HCT116 (cell line): Measurements from ENCODE around the gene OR11A1. TPM values are rescaled to one million over a fixed set of nuclear protein-coding genes. Genes with fewer than 3 reads are reported as not detected.

Source experiments
- ATAC-seq: fragments of 200-7000 bp; cut with Tn5 transposase; 2 replicates; pipeline ENCODE4 v1.9.1; 2020; ENCODE audit warnings: mild to moderate bottlenecking, moderate library complexity
- BruUV-seq: library from RNA; stranded (reverse); fragments of 400-500 nt; replicated peaks from 2 replicates; lab custom pipeline; 2021; lab: Mats Ljungman, UMichigan
- CTCF ChIA-PET: fragments of 300-600 bp; sonication (Branson Sonifier 250); formaldehyde crosslinking; loops from one replicate; lab custom pipeline; 2021; ENCODE audit warnings: antibody characterized with exemption; lab: Charles Lee
- POLR2A ChIA-PET: fragments of 300-600, 350-600 bp; sonication (Branson Sonifier 250); formaldehyde crosslinking; loops from one replicate; lab custom pipeline; 2021; ENCODE audit warnings: antibody characterized with exemption; lab: Charles Lee
- RAD21 ChIA-PET, 2 experiments: fragments of 300-600 bp; sonication (Branson Sonifier 250); formaldehyde crosslinking; loops; one replicate each; lab custom pipeline; 2023; ENCODE audit warnings: low total read pairs in 2 of 2; ENCODE audit not compliant: uncharacterized antibody in 2 of 2, unreplicated experiment in 2 of 2, low non-redundant PET in 1 of 2; lab: Charles Lee
- DNase-seq: peaks from one replicate; pipeline ENCODE4 v3.0.0-alpha.2; 2010; ENCODE audit warnings: low read depth, low spot score
- H2AFZ ChIP-seq: fragments of 200-600 bp; shearing (Covaris generic), sonication (generic); 2 replicates; pipeline ENCODE4 v1.6.1; 2017; ENCODE audit warnings: low read depth, mixed run types, mixed read lengths, antibody characterized with exemption, low read length; ENCODE audit not compliant: poor library complexity, severe bottlenecking
- H3K27ac ChIP-seq: 2 replicates; pipeline ENCODE4 v1.5.1; 2012; ENCODE audit warnings: low read depth, low read length
- H3K27me3 ChIP-seq: fragments of 200-600 bp; sonication (generic); 2 replicates; pipeline ENCODE4 v1.6.1; 2016; ENCODE audit warnings: mixed run types, low read length, mixed read lengths; ENCODE audit not compliant: insufficient read depth
- H3K36me3 ChIP-seq, 2 experiments: fragments of 200-500 bp in 1 of 2; fragments of 200-600 bp in 1 of 2; sonication (Bioruptor generic) in 1 of 2; sonication (generic) in 1 of 2; 2 replicates each; pipeline versions ENCODE4 v1.5.1 to v1.6.1; 2014 to 2016; ENCODE audit warnings: low read length in 2 of 2, inconsistent platforms in 1 of 2, mixed read lengths in 1 of 2, mixed run types in 1 of 2; ENCODE audit not compliant: insufficient read depth in 2 of 2, control insufficient read depth in 1 of 2
- H3K4me1 ChIP-seq, 2 experiments: fragments of 200-600 bp in 1 of 2; sonication (generic) in 1 of 2; 2 replicates each; pipeline versions ENCODE4 v1.5.1 to v1.6.1; 2012 to 2017; ENCODE audit warnings: low read length in 2 of 2, inconsistent platforms in 1 of 2, mild to moderate bottlenecking in 1 of 2, mixed read lengths in 1 of 2, mixed run types in 1 of 2, moderate library complexity in 1 of 2; ENCODE audit not compliant: insufficient read depth in 2 of 2, control insufficient read depth in 1 of 2
- H3K4me2 ChIP-seq: fragments of 200-600 bp; sonication (generic); 2 replicates; pipeline ENCODE4 v1.6.1; 2017; ENCODE audit warnings: mixed run types, low read length, mixed read lengths
- H3K4me3 ChIP-seq, 2 experiments: fragments of 200-600 bp in 1 of 2; sonication (generic) in 1 of 2; replicated peaks in 1 of 2; 2 replicates each; pipeline ENCODE4 v1.5.1; 2011 to 2016; ENCODE audit warnings: low read length in 2 of 2, control low read depth in 1 of 2, low read depth in 1 of 2, mild to moderate bottlenecking in 1 of 2, mixed read lengths in 1 of 2, mixed run types in 1 of 2
- H3K79me2 ChIP-seq: fragments of 200-600 bp; sonication (generic); 2 replicates; pipeline ENCODE4 v1.6.1; 2017; ENCODE audit warnings: mild to moderate bottlenecking, mixed run types, low read length, moderate library complexity, mixed read lengths; ENCODE audit not compliant: insufficient read depth
- H3K9ac ChIP-seq: fragments of 200-600 bp; sonication (generic); 2 replicates; pipeline ENCODE4 v1.6.1; 2016; ENCODE audit warnings: low read length, mixed read lengths
- H3K9me2 ChIP-seq: fragments of 200-600 bp; sonication (generic), shearing (Covaris generic); 2 replicates; pipeline ENCODE4 v1.6.1; 2017; ENCODE audit warnings: mixed run types, mild to moderate bottlenecking, moderate library complexity; ENCODE audit not compliant: insufficient read depth
- H3K9me3 ChIP-seq, 2 experiments: fragments of 200-500 bp in 1 of 2; fragments of 200-600 bp in 1 of 2; sonication (Bioruptor generic) in 1 of 2; sonication (generic) in 1 of 2; 2 replicates each; pipeline ENCODE4 v1.6.1; 2014 to 2017; ENCODE audit warnings: low read length in 2 of 2, mixed read lengths in 2 of 2, inconsistent platforms in 1 of 2, low read depth in 1 of 2, mild to moderate bottlenecking in 1 of 2, mixed run types in 1 of 2, moderate library complexity in 1 of 2; ENCODE audit not compliant: control insufficient read depth in 1 of 2, insufficient read depth in 1 of 2
- H4K20me1 ChIP-seq: fragments of 200-600 bp; sonication (generic), shearing (Covaris generic); 2 replicates; pipeline ENCODE4 v1.6.1; 2017; ENCODE audit warnings: mixed run types, mild to moderate bottlenecking, moderate library complexity; ENCODE audit not compliant: insufficient read depth
- CEBPB ChIP-seq: IDR thresholded peaks from 2 replicates; pipeline ENCODE4 v1.6.1; 2012; ENCODE audit warnings: low read depth
- FOSL1 ChIP-seq: IDR thresholded peaks from 2 replicates; pipeline ENCODE4 v1.6.1; 2012; ENCODE audit warnings: low read depth
- POLR2A ChIP-seq: IDR thresholded peaks from 2 replicates; pipeline ENCODE4 v1.7.0; 2011; ENCODE audit warnings: borderline replicate concordance; ENCODE audit not compliant: insufficient read depth, insufficient read length; ENCODE audit errors: extremely low read depth
- POLR2AphosphoS5 ChIP-seq: IDR thresholded peaks from 2 replicates; pipeline ENCODE4 v1.6.1; 2011; ENCODE audit warnings: mild to moderate bottlenecking, low read depth, low read length, moderate library complexity
- SIN3A ChIP-seq: IDR thresholded peaks from 2 replicates; pipeline ENCODE4 v1.6.1; 2012; ENCODE audit warnings: low read depth
- ZFX ChIP-seq: fragments of 450-650 bp; IDR thresholded peaks from 2 replicates; pipeline ENCODE4 v1.6.1; 2017
- intact Hi-C: fragments of 100-400 bp; cut with micrococcal nuclease; formaldehyde crosslinking; loops from 2 replicates; pipeline ENCODE4 v1.10.0; 2022
- total RNA-seq: library from RNA; stranded (reverse); gene quantifications from one replicate; pipeline ENCODE4 v1.2.1, GENCODE V29; 2021; ENCODE audit not compliant: unreplicated experiment
- TF ChIP-seq, protein P1 (sequence below): IDR thresholded peaks from 2 replicates; pipeline ENCODE4 v1.6.1; 2011; ENCODE audit warnings: mild to moderate bottlenecking, low read length, moderate library complexity; ENCODE audit not compliant: insufficient replicate concordance; ENCODE audit errors: extremely low read depth
- TF ChIP-seq, protein P2 (sequence below): IDR thresholded peaks from 2 replicates; pipeline ENCODE4 v1.6.1; 2012
- TF ChIP-seq, protein P3 (sequence below): IDR thresholded peaks from 2 replicates; pipeline ENCODE4 v1.6.1; 2012; ENCODE audit warnings: low read depth
- TF ChIP-seq, protein P4 (sequence below), 3 experiments: fragments of 200-600 bp in 1 of 3; sonication (generic) in 1 of 3; IDR thresholded peaks in 2 of 3; conservative IDR thresholded peaks in 1 of 3; 2 replicates each; pipeline ENCODE4 v1.5.1; 2012 to 2017; ENCODE audit warnings: low read depth in 2 of 3, low read length in 2 of 3, antibody characterized with exemption in 1 of 3, borderline replicate concordance in 1 of 3, control low read depth in 1 of 3, mild to moderate bottlenecking in 1 of 3, mixed read lengths in 1 of 3, mixed run types in 1 of 3, moderate library complexity in 1 of 3; ENCODE audit not compliant: insufficient read depth in 1 of 3

OR11A1 gene
- total RNA-seq, 1 experiment from 2014 or later, result not detected

DNA sequence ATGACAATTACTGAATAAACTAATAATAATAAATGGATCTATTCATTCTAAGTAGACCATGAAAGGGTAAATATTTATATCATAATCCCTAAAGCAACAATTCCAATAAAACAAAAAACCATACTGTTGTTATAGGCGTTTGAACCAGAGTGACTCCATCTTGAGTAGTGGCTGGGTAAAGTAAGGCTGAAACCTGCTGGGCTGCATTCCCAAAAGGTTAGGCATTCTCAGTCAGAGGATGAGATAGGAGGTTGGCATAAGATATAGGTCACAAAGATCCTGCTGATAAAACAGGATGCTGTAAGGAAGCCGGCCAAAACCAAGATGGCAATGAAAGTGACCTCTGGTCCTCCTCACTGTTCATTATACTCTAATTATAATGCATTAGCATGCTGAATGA lies 8.4 kb upstream of the OR11A1 start:
- Histone ChIP-seq H3K9me2 (no peaks in the 10 kb centered on the region), H3K27ac (no peak overlapping the region), H3K27me3 (no peaks in the 10 kb centered on the region), H4K20me1 (no peaks in the 10 kb centered on the region), H3K4me1 (0 out of 4 replicates have a peak, but pooled peaks cover 0 to 3% of the 10 kb centered on the region in 2 experiments), H3K36me3 (no peaks in the 10 kb centered on the region), H3K9me3 (no peaks in the 10 kb centered on the region), H3K4me2 (no peak overlapping the region), H3K9ac (no peak overlapping the region), H2AFZ (no peak overlapping the region), H3K79me2 (no peaks in the 10 kb centered on the region), H3K4me3 (no peak overlapping the region)
- TF ChIP-seq ZFX, result no peak
- TF ChIP-seq, protein P1, sequence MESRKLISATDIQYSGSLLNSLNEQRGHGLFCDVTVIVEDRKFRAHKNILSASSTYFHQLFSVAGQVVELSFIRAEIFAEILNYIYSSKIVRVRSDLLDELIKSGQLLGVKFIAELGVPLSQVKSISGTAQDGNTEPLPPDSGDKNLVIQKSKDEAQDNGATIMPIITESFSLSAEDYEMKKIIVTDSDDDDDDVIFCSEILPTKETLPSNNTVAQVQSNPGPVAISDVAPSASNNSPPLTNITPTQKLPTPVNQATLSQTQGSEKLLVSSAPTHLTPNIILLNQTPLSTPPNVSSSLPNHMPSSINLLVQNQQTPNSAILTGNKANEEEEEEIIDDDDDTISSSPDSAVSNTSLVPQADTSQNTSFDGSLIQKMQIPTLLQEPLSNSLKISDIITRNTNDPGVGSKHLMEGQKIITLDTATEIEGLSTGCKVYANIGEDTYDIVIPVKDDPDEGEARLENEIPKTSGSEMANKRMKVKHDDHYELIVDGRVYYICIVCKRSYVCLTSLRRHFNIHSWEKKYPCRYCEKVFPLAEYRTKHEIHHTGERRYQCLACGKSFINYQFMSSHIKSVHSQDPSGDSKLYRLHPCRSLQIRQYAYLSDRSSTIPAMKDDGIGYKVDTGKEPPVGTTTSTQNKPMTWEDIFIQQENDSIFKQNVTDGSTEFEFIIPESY, result no peak
- TF ChIP-seq POLR2AphosphoS5, result no peak
- TF ChIP-seq SIN3A, result no peak
- TF ChIP-seq, protein P2, sequence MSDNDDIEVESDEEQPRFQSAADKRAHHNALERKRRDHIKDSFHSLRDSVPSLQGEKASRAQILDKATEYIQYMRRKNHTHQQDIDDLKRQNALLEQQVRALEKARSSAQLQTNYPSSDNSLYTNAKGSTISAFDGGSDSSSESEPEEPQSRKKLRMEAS, result no peak
- TF ChIP-seq POLR2A, result no peak
- BruUV-seq, result no TSS peak
- DNase-seq (no peak), ATAC-seq (no peak)
- RAD21 ChIA-PET, result no interaction called here
- POLR2A ChIA-PET, result no interaction called here
- CTCF ChIA-PET, result no interaction called here
- intact Hi-C loops, result no loop called here

- TF ChIP-seq, protein P3, sequence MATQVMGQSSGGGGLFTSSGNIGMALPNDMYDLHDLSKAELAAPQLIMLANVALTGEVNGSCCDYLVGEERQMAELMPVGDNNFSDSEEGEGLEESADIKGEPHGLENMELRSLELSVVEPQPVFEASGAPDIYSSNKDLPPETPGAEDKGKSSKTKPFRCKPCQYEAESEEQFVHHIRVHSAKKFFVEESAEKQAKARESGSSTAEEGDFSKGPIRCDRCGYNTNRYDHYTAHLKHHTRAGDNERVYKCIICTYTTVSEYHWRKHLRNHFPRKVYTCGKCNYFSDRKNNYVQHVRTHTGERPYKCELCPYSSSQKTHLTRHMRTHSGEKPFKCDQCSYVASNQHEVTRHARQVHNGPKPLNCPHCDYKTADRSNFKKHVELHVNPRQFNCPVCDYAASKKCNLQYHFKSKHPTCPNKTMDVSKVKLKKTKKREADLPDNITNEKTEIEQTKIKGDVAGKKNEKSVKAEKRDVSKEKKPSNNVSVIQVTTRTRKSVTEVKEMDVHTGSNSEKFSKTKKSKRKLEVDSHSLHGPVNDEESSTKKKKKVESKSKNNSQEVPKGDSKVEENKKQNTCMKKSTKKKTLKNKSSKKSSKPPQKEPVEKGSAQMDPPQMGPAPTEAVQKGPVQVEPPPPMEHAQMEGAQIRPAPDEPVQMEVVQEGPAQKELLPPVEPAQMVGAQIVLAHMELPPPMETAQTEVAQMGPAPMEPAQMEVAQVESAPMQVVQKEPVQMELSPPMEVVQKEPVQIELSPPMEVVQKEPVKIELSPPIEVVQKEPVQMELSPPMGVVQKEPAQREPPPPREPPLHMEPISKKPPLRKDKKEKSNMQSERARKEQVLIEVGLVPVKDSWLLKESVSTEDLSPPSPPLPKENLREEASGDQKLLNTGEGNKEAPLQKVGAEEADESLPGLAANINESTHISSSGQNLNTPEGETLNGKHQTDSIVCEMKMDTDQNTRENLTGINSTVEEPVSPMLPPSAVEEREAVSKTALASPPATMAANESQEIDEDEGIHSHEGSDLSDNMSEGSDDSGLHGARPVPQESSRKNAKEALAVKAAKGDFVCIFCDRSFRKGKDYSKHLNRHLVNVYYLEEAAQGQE, result no peak
- TF ChIP-seq FOSL1 (no peak), CEBPB (no peak), SIN3A (no peak), POLR2A (no peak), POLR2AphosphoS5 (no peak)
- TF ChIP-seq, protein P4, sequence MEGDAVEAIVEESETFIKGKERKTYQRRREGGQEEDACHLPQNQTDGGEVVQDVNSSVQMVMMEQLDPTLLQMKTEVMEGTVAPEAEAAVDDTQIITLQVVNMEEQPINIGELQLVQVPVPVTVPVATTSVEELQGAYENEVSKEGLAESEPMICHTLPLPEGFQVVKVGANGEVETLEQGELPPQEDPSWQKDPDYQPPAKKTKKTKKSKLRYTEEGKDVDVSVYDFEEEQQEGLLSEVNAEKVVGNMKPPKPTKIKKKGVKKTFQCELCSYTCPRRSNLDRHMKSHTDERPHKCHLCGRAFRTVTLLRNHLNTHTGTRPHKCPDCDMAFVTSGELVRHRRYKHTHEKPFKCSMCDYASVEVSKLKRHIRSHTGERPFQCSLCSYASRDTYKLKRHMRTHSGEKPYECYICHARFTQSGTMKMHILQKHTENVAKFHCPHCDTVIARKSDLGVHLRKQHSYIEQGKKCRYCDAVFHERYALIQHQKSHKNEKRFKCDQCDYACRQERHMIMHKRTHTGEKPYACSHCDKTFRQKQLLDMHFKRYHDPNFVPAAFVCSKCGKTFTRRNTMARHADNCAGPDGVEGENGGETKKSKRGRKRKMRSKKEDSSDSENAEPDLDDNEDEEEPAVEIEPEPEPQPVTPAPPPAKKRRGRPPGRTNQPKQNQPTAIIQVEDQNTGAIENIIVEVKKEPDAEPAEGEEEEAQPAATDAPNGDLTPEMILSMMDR (IDR thresholded peaks at IDR 0.05 in 2 of 3, conservative IDR thresholded peaks at IDR 0.05 in 1 of 3; ENCODE audit: borderline replicate concordance in 1 of 3, insufficient read depth in 1 of 3, low read depth in 2 of 3, low read length in 2 of 3), result no peak
- TF ChIP-seq, all 23 proteins: peak for 0
- H3K9me3 ChIP-seq, result no peaks in the 10 kb centered on the region
- H3K36me3 ChIP-seq, result no peaks in the 10 kb centered on the region
- no peaks in the 10 kb centered on the region for H3K79me2 ChIP-seq
- no peaks in the 10 kb centered on the region for H4K20me1 ChIP-seq
- DNase-seq (no peak), ATAC-seq (no peak)
- H3K4me2 ChIP-seq, result no peak overlapping the region
- POLR2A ChIA-PET, result no interaction called here
- no peak overlapping the region for H3K27ac ChIP-seq
- no peak overlapping the region for H3K4me3 ChIP-seq
- 0 out of 2 replicates have a peak, but pooled peaks cover 6% of the 10 kb centered on the region for H3K27me3 ChIP-seq
- no peak overlapping the region for H3K9ac ChIP-seq
- H3K4me1 ChIP-seq, result 0 out of 4 replicates have a peak, but pooled peaks cover 0 to 3% of the 10 kb centered on the region in 2 experiments
- CTCF ChIA-PET, result no interaction called here
- no peaks in the 10 kb centered on the region for H3K9me2 ChIP-seq
- no peak overlapping the region for H2AFZ ChIP-seq
- intact Hi-C loops, result no loop called here
- RAD21 ChIA-PET, result no interaction called here
- no TSS peak for BruUV-seq
These were observed 5.2 kb upstream of the OR11A1 start for GRCh38 chr6:29462022-29462421.
